8988T (cell line): ENCODE results near the gene PIPOX.

Source experiments
- DNase-seq: peaks from one replicate; pipeline ENCODE4 v3.0.0; 2011

PIPOX gene

GRCh38 chr17:29049541-29050145 is 6.7 kb downstream of the PIPOX start:
- DNase-seq, result no peak

GRCh38 chr17:29050176-29050575 is 7.2 kb downstream of the PIPOX start:
- no peak for DNase-seq

GRCh38 chr17:29051194-29051593 is 8.3 kb downstream of the PIPOX start:
- DNase-seq, result no peak

GRCh38 chr17:29051731-29052130 is 8.8 kb downstream of the PIPOX start:
- no peak for DNase-seq

GRCh38 chr17:29054835-29055234 is 11.9 kb downstream of the PIPOX start:
- DNase-seq, result no peak

- DNase-seq, result no peak
These were observed 14.4 kb downstream of the PIPOX start for GRCh38 chr17:29057361-29057760.

- no peak for DNase-seq
These were observed 15.4 kb downstream of the PIPOX start for GRCh38 chr17:29058391-29058790.

- DNase-seq, result no peak
These were observed 16.3 kb downstream of the PIPOX start for GRCh38 chr17:29059281-29059680.

- no peak for DNase-seq
These were observed 17.5 kb downstream of the PIPOX start for GRCh38 chr17:29060475-29060874.

- no peak for DNase-seq
These were observed 18.1 kb downstream of the PIPOX start for GRCh38 chr17:29061036-29061435.

- no peak for DNase-seq
These were observed 19.3 kb downstream of the PIPOX start for GRCh38 chr17:29062215-29062614.

- DNase-seq, result no peak
These were observed 21.1 kb downstream of the PIPOX start for GRCh38 chr17:29063992-29064391.

- DNase-seq, result no peak
These were observed 23.1 kb downstream of the PIPOX start for GRCh38 chr17:29066047-29066446.

- DNase-seq, result no peak
These were observed 23.7 kb downstream of the PIPOX start for GRCh38 chr17:29066606-29067005.

GRCh38 chr17:29068818-29069217 is 25.9 kb downstream of the PIPOX start:
- DNase-seq, result no peak

- no peak for DNase-seq
These were observed 26.6 kb downstream of the PIPOX start for GRCh38 chr17:29069526-29070041.

GRCh38 chr17:29070308-29070707 is 27.4 kb downstream of the PIPOX start:
- DNase-seq, result no peak

- DNase-seq, result no peak
These were observed 27.8 kb downstream of the PIPOX start for GRCh38 chr17:29070781-29071180.

- DNase-seq, result no peak
These were observed 28.4 kb downstream of the PIPOX start for GRCh38 chr17:29071303-29071702.

- DNase-seq, result no peak
These were observed 30.1 kb downstream of the PIPOX start for GRCh38 chr17:29073045-29073444.

GRCh38 chr17:29073520-29073919 is 30.6 kb downstream of the PIPOX start:
- no peak for DNase-seq

GRCh38 chr17:29074488-29074887 is 31.5 kb downstream of the PIPOX start:
- DNase-seq, result no peak

GRCh38 chr17:29076087-29076486 is 33.1 kb downstream of the PIPOX start:
- no peak for DNase-seq

GRCh38 chr17:29076722-29077121 is 33.8 kb downstream of the PIPOX start:
- DNase-seq, result no peak

- DNase-seq, result no peak
These were observed 34.4 kb downstream of the PIPOX start for GRCh38 chr17:29077320-29077719.
